Fibroblast of lung (primary cell): ENCODE data around the gene AQP1. TPM values are rescaled to one million over a fixed set of nuclear protein-coding genes. Genes with fewer than 3 reads are reported as not detected.

Experiments used
- DNase-seq, 2 donors: peaks; one replicate each; pipeline versions ENCODE4 v3.0.0 to v3.0.0-alpha.2; 2010; ENCODE audit warnings: low read depth in 2 of 2
- H2AFZ ChIP-seq: 2 replicates; pipeline ENCODE4 v1.5.1; 2012; ENCODE audit warnings: low read length, control low read depth, inconsistent platforms
- H3K27ac ChIP-seq: 2 replicates; pipeline ENCODE4 v1.5.1; 2011; ENCODE audit warnings: low read length, control low read depth; ENCODE audit not compliant: insufficient read depth
- H3K27me3 ChIP-seq: 2 replicates; pipeline ENCODE4 v1.5.1; 2011; ENCODE audit warnings: mild to moderate bottlenecking, low read length; ENCODE audit not compliant: control insufficient read depth, insufficient read depth
- H3K36me3 ChIP-seq: 2 replicates; pipeline ENCODE4 v1.5.1; 2011; ENCODE audit warnings: low read length; ENCODE audit not compliant: control insufficient read depth, insufficient read depth
- H3K4me1 ChIP-seq: 2 replicates; pipeline ENCODE4 v1.5.1; 2011; ENCODE audit warnings: low read length; ENCODE audit not compliant: control insufficient read depth, insufficient read depth; ENCODE audit errors: extremely low read depth
- H3K4me2 ChIP-seq: 2 replicates; pipeline ENCODE4 v1.5.1; 2011; ENCODE audit warnings: low read length, control low read depth; ENCODE audit not compliant: insufficient read depth; ENCODE audit errors: extremely low read depth
- H3K4me3 ChIP-seq, 4 experiments: fragments of 200-600 bp in 1 of 4; sonication (generic) in 1 of 4; replicated peaks in 1 of 4; 2 replicates each; pipeline ENCODE4 v1.5.1; 2011 to 2016; ENCODE audit warnings: low read length in 4 of 4, low read depth in 3 of 4, mild to moderate bottlenecking in 3 of 4, control low read depth in 2 of 4, inconsistent platforms in 1 of 4, mixed read lengths in 1 of 4; ENCODE audit not compliant: insufficient read depth in 1 of 4; ENCODE audit errors: control extremely low read depth in 1 of 4
- H3K79me2 ChIP-seq: 2 replicates; pipeline ENCODE4 v1.5.1; 2012; ENCODE audit warnings: mild to moderate bottlenecking, low read length, inconsistent platforms; ENCODE audit not compliant: control insufficient read depth, insufficient read depth
- H3K9ac ChIP-seq: 2 replicates; pipeline ENCODE4 v1.5.1; 2011; ENCODE audit warnings: mild to moderate bottlenecking, low read length, control low read depth; ENCODE audit not compliant: insufficient read depth
- H3K9me3 ChIP-seq: 2 replicates; pipeline ENCODE4 v1.5.1; 2012; ENCODE audit warnings: low read depth, low read length; ENCODE audit not compliant: control insufficient read depth, insufficient read depth
- H4K20me1 ChIP-seq: 2 replicates; pipeline ENCODE4 v1.5.1; 2011; ENCODE audit warnings: low read length; ENCODE audit not compliant: control insufficient read depth, insufficient read depth; ENCODE audit errors: extremely low read depth
- CTCF ChIP-seq, 2 donors: IDR thresholded peaks in 1 of 2; conservative IDR thresholded peaks in 1 of 2; 1 replicate in 1 of 2; 2 replicates in 1 of 2; pipeline ENCODE4 v1.5.1; 2011 to 2012; ENCODE audit warnings: low read length in 2 of 2, control low read depth in 1 of 2, inconsistent platforms in 1 of 2, low read depth in 1 of 2, mild to moderate bottlenecking in 1 of 2
- EZH2 ChIP-seq: IDR thresholded peaks from 2 replicates; pipeline ENCODE4 v1.5.1; 2012; ENCODE audit warnings: low read length, control low read depth, mild to moderate bottlenecking; ENCODE audit errors: missing control alignments
- polyA plus RNA-seq, 2 donors: library from polyadenylated mRNA; depleted of rRNA in 1 of 2; stranded (reverse) in 1 of 2; unstranded in 1 of 2; fragments of >200 nt; gene quantifications; 2 replicates each; pipeline ENCODE4 v1.2.1, GENCODE V29; 2011 to 2012; ENCODE audit warnings: missing spikeins in 1 of 2
- total RNA-seq: library from RNA; depleted of rRNA; stranded (reverse); fragments of >200 nt; gene quantifications from 2 replicates; pipeline ENCODE4 v1.2.1, GENCODE V29; 2014

AQP1 gene
- total and polyA plus RNA-seq, 2 donors (not counting 1 experiment from before 2014, with no cell fraction given), result 13.0 to 44.6 TPM

GRCh38 chr7:30897770-30898169 lies 13.9 kb upstream of the AQP1 start:
- Histone ChIP-seq H3K27me3 (no peaks in the 10 kb centered on the region), H3K4me1 (peaks cover 9% of the 10 kb centered on the region), H3K79me2 (no peaks in the 10 kb centered on the region), H2AFZ (no peak overlapping the region), H4K20me1 (no peaks in the 10 kb centered on the region), H3K36me3 (no peaks in the 10 kb centered on the region), H3K9ac (no peak overlapping the region), H3K4me3 (no peak overlapping the region), H3K27ac (no peak overlapping the region), H3K4me2 (no peak overlapping the region), H3K9me3 (no peaks in the 10 kb centered on the region)
- DNase-seq, result no peak
- TF ChIP-seq EZH2 (no peak), CTCF (conservative IDR thresholded peaks at IDR 0.05 in 1 of 2, IDR thresholded peaks at IDR 0.05 in 1 of 2; ENCODE audit: low read depth in 1 of 2, low read length in 2 of 2) (no peak)

GRCh38 chr7:30898411-30898810 lies 13.2 kb upstream of the AQP1 start:
- Histone ChIP-seq H3K4me1 (peaks cover 5% of the 10 kb centered on the region), H3K27me3 (no peaks in the 10 kb centered on the region), H3K4me3 (no peak overlapping the region), H2AFZ (no peak overlapping the region), H3K9me3 (no peaks in the 10 kb centered on the region), H3K36me3 (no peaks in the 10 kb centered on the region), H3K27ac (no peak overlapping the region), H3K79me2 (no peaks in the 10 kb centered on the region), H4K20me1 (no peaks in the 10 kb centered on the region), H3K9ac (no peak overlapping the region), H3K4me2 (no peak overlapping the region)
- DNase-seq, result no peak
- TF ChIP-seq CTCF (conservative IDR thresholded peaks at IDR 0.05 in 1 of 2, IDR thresholded peaks at IDR 0.05 in 1 of 2; ENCODE audit: low read depth in 1 of 2, low read length in 2 of 2) (no peak), EZH2 (no peak)

GRCh38 chr7:30899066-30899465 lies 12.6 kb upstream of the AQP1 start:
- Histone ChIP-seq H3K9ac (no peak overlapping the region), H3K4me2 (no peak overlapping the region), H3K4me3 (no peak overlapping the region), H2AFZ (no peak overlapping the region), H4K20me1 (no peaks in the 10 kb centered on the region), H3K79me2 (no peaks in the 10 kb centered on the region), H3K27ac (no peak overlapping the region), H3K36me3 (no peaks in the 10 kb centered on the region), H3K9me3 (no peaks in the 10 kb centered on the region), H3K27me3 (no peaks in the 10 kb centered on the region), H3K4me1 (no peaks in the 10 kb centered on the region)
- TF ChIP-seq CTCF (conservative IDR thresholded peaks at IDR 0.05 in 1 of 2, IDR thresholded peaks at IDR 0.05 in 1 of 2; ENCODE audit: low read depth in 1 of 2, low read length in 2 of 2), result no peak
- no peak for TF ChIP-seq EZH2
- DNase-seq, result no peak
